ENCODE results near the gene DHX38.

Gene DHX38

GRCh38 chr16:72105978-72106377, 12.3 kb downstream of the DHX38 start:
- Histone ChIP-seq H3K27me3 (ENCODE audit: control insufficient read depth in 1 of 2, insufficient read depth in 2 of 2, low read length in 2 of 2) (no peaks in the 10 kb centered on the region), H3K27ac (ENCODE audit: low read depth, low read length) (no peak overlapping the region), H3K4me3 (ENCODE audit: low read depth in 1 of 2, low read length in 2 of 2) (no peak overlapping the region), H3K4me1 (ENCODE audit: control insufficient read depth in 1 of 2, insufficient read depth in 2 of 2, low read length in 2 of 2) (no peaks in the 10 kb centered on the region), H3K9me3 (ENCODE audit: control insufficient read depth in 1 of 2, low read length in 2 of 2) (no peaks in the 10 kb centered on the region), H3K36me3 (ENCODE audit: control insufficient read depth in 1 of 2, insufficient read depth in 2 of 2, low read length in 2 of 2) (peaks cover 82 to 100% of the 10 kb centered on the region in 2 donors), H3K9ac (ENCODE audit: low read depth in 1 of 2, low read length in 2 of 2) (no peak overlapping the region)

GRCh38 chr16:72107371-72107770, 13.7 kb downstream of the DHX38 start:
- peaks cover 84 to 100% of the 10 kb centered on the region in 2 donors for H3K36me3 ChIP-seq (ENCODE audit: control insufficient read depth in 1 of 2, insufficient read depth in 2 of 2, low read length in 2 of 2)
- H3K4me3 ChIP-seq (ENCODE audit: low read depth in 1 of 2, low read length in 2 of 2) = no peak overlapping the region
- H3K9me3 ChIP-seq (ENCODE audit: control insufficient read depth in 1 of 2, low read length in 2 of 2) = no peaks in the 10 kb centered on the region
- H3K27ac ChIP-seq (ENCODE audit: low read depth, low read length) = no peak overlapping the region
- no peaks in the 10 kb centered on the region for H3K27me3 ChIP-seq (ENCODE audit: control insufficient read depth in 1 of 2, insufficient read depth in 2 of 2, low read length in 2 of 2)
- H3K4me1 ChIP-seq (ENCODE audit: control insufficient read depth in 1 of 2, insufficient read depth in 2 of 2, low read length in 2 of 2) = no peaks in the 10 kb centered on the region
- no peak overlapping the region for H3K9ac ChIP-seq (ENCODE audit: low read depth in 1 of 2, low read length in 2 of 2)

- Histone ChIP-seq H3K4me1 (ENCODE audit: control insufficient read depth in 1 of 2, insufficient read depth in 2 of 2, low read length in 2 of 2) (no peaks in the 10 kb centered on the region), H3K36me3 (ENCODE audit: control insufficient read depth in 1 of 2, insufficient read depth in 2 of 2, low read length in 2 of 2) (peaks cover 77 to 99% of the 10 kb centered on the region in 2 donors), H3K27me3 (ENCODE audit: control insufficient read depth in 1 of 2, insufficient read depth in 2 of 2, low read length in 2 of 2) (no peaks in the 10 kb centered on the region), H3K9me3 (ENCODE audit: control insufficient read depth in 1 of 2, low read length in 2 of 2) (no peaks in the 10 kb centered on the region), H3K9ac (ENCODE audit: low read depth in 1 of 2, low read length in 2 of 2) (no peak overlapping the region), H3K4me3 (ENCODE audit: low read depth in 1 of 2, low read length in 2 of 2) (no peak overlapping the region), H3K27ac (ENCODE audit: low read depth, low read length) (no peak overlapping the region)
Observed at GRCh38 chr16:72108353-72109102, 14.9 kb downstream of the DHX38 start.

DNA sequence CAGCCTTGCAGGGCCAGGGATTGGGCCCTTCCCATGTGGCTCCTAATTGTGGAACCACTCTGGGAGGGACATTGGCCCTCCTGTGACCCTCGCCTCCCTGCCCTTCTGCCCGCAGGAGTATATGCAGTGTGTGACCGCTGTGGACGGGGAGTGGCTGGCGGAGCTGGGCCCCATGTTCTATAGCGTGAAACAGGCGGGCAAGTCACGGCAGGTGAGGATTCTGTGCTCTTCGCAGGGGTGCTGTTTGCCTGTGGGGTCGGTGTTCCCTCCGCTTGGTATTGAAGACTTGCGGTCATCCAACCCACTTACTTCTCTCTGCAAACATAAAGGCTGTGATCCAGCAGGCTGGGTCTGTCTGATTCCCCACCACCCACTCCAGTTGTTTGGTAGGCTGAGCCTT, 15.7 kb downstream of the DHX38 start:
- no peak overlapping the region for H3K4me3 ChIP-seq (ENCODE audit: low read depth in 1 of 2, low read length in 2 of 2)
- H3K4me1 ChIP-seq (ENCODE audit: control insufficient read depth in 1 of 2, insufficient read depth in 2 of 2, low read length in 2 of 2) = no peaks in the 10 kb centered on the region
- H3K27ac ChIP-seq (ENCODE audit: low read depth, low read length) = no peak overlapping the region
- H3K9ac ChIP-seq (ENCODE audit: low read depth in 1 of 2, low read length in 2 of 2) = no peak overlapping the region
- no peaks in the 10 kb centered on the region for H3K9me3 ChIP-seq (ENCODE audit: control insufficient read depth in 1 of 2, low read length in 2 of 2)
- peaks cover 70 to 91% of the 10 kb centered on the region in 2 donors for H3K36me3 ChIP-seq (ENCODE audit: control insufficient read depth in 1 of 2, insufficient read depth in 2 of 2, low read length in 2 of 2)
- no peaks in the 10 kb centered on the region for H3K27me3 ChIP-seq (ENCODE audit: control insufficient read depth in 1 of 2, insufficient read depth in 2 of 2, low read length in 2 of 2)

- Histone ChIP-seq H3K4me1 (ENCODE audit: control insufficient read depth in 1 of 2, insufficient read depth in 2 of 2, low read length in 2 of 2) (no peaks in the 10 kb centered on the region), H3K4me3 (ENCODE audit: low read depth in 1 of 2, low read length in 2 of 2) (no peak overlapping the region), H3K27me3 (ENCODE audit: control insufficient read depth in 1 of 2, insufficient read depth in 2 of 2, low read length in 2 of 2) (no peaks in the 10 kb centered on the region), H3K9ac (ENCODE audit: low read depth in 1 of 2, low read length in 2 of 2) (no peak overlapping the region), H3K36me3 (ENCODE audit: control insufficient read depth in 1 of 2, insufficient read depth in 2 of 2, low read length in 2 of 2) (peaks cover 62 to 83% of the 10 kb centered on the region in 2 donors), H3K9me3 (ENCODE audit: control insufficient read depth in 1 of 2, low read length in 2 of 2) (no peaks in the 10 kb centered on the region), H3K27ac (ENCODE audit: low read depth, low read length) (no peak overlapping the region)
Observed at GRCh38 chr16:72109966-72110530, 16.4 kb downstream of the DHX38 start.

- Histone ChIP-seq H3K9ac (ENCODE audit: low read depth in 1 of 2, low read length in 2 of 2) (no peak overlapping the region), H3K36me3 (ENCODE audit: control insufficient read depth in 1 of 2, insufficient read depth in 2 of 2, low read length in 2 of 2) (peaks cover 54 to 74% of the 10 kb centered on the region in 2 donors), H3K9me3 (ENCODE audit: control insufficient read depth in 1 of 2, low read length in 2 of 2) (no peaks in the 10 kb centered on the region)
Observed at GRCh38 chr16:72110662-72111615, 17.3 kb downstream of the DHX38 start.

DNA sequence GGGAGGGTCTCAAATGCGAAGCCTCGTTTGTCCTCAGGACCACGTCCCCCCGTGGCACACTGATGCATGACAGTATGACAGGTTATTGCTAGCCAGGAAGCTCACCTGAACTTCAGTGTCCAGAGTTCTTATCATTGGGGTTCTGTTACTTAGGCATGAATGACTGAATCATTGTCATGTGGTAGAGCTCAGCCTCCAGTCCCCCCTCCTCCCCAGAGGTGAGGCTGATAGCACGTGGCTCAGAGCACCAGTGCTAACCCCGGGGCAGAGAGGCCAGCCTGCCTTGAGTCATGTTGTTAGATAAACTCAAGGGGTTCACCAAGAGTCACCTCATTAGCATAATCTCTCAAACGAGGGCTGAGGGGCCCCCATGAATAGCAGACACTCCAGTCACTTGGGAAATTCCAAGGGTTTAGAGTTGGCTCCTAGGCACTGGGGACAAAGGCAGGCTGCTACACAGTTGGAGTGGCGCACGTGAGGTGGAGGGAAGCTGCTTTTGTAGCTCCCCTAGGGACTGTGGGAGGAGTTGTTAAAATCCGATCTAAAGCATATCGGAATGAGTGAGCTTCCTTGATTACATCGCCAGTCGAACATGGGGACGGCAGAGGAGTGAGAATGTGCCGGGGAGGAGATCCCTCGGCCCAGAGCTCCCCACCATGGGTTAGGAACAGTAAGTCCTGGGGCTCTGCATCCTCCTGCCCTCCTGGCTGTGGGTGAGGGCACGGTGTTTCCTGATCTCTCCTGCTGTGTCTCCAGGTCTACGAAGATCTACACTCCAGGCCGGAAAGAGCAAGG, 18.2 kb downstream of the DHX38 start:
- H3K4me3 ChIP-seq (ENCODE audit: low read depth in 1 of 2, low read length in 2 of 2) = no peak overlapping the region
- no peaks in the 10 kb centered on the region for H3K9me3 ChIP-seq (ENCODE audit: control insufficient read depth in 1 of 2, low read length in 2 of 2)
- H3K27ac ChIP-seq (ENCODE audit: low read depth, low read length) = no peak overlapping the region
- H3K36me3 ChIP-seq (ENCODE audit: control insufficient read depth in 1 of 2, insufficient read depth in 2 of 2, low read length in 2 of 2) = peaks cover 49 to 65% of the 10 kb centered on the region in 2 donors
- no peak overlapping the region for H3K9ac ChIP-seq (ENCODE audit: low read depth in 1 of 2, low read length in 2 of 2)
- H3K27me3 ChIP-seq (ENCODE audit: control insufficient read depth in 1 of 2, insufficient read depth in 2 of 2, low read length in 2 of 2) = no peaks in the 10 kb centered on the region
- no peaks in the 10 kb centered on the region for H3K4me1 ChIP-seq (ENCODE audit: control insufficient read depth in 1 of 2, insufficient read depth in 2 of 2, low read length in 2 of 2)

More at GRCh38 chr16:72110662-72111615, 17.3 kb downstream of the DHX38 start:
- no peaks in the 10 kb centered on the region for H3K27me3 ChIP-seq (ENCODE audit: control insufficient read depth in 1 of 2, insufficient read depth in 2 of 2, low read length in 2 of 2)
- H3K4me1 ChIP-seq (ENCODE audit: control insufficient read depth in 1 of 2, insufficient read depth in 2 of 2, low read length in 2 of 2) = no peaks in the 10 kb centered on the region
- H3K27ac ChIP-seq (ENCODE audit: low read depth, low read length) = no peak overlapping the region
- H3K4me3 ChIP-seq (ENCODE audit: low read depth in 1 of 2, low read length in 2 of 2) = no peak overlapping the region

DNA sequence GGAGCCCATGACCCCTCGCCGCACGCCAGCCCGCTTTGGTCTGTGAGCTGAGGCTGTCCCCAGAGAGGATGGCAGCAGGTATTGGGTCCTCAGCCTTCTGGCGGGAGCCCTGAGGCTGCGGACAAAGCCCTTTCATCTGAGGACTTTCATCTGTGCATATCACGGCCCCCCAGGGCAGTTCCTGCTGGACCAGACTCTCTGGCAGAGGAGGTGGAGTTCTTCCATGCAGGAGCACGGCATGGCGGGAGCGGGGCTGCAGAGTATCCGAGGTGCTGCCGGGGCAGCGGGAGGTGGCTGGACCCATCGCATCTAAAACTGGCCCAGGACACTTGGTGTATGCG, 18.8 kb downstream of the DHX38 start:
- peaks cover 49 to 60% of the 10 kb centered on the region in 2 donors for H3K36me3 ChIP-seq (ENCODE audit: control insufficient read depth in 1 of 2, insufficient read depth in 2 of 2, low read length in 2 of 2)
- H3K4me3 ChIP-seq (ENCODE audit: low read depth in 1 of 2, low read length in 2 of 2) = no peak overlapping the region
- H3K27ac ChIP-seq (ENCODE audit: low read depth, low read length) = no peak overlapping the region
- no peaks in the 10 kb centered on the region for H3K4me1 ChIP-seq (ENCODE audit: control insufficient read depth in 1 of 2, insufficient read depth in 2 of 2, low read length in 2 of 2)
- no peak overlapping the region for H3K9ac ChIP-seq (ENCODE audit: low read depth in 1 of 2, low read length in 2 of 2)
- H3K27me3 ChIP-seq (ENCODE audit: control insufficient read depth in 1 of 2, insufficient read depth in 2 of 2, low read length in 2 of 2) = no peaks in the 10 kb centered on the region
- no peaks in the 10 kb centered on the region for H3K9me3 ChIP-seq (ENCODE audit: control insufficient read depth in 1 of 2, low read length in 2 of 2)

- Histone ChIP-seq H3K27me3 (ENCODE audit: control insufficient read depth in 1 of 2, insufficient read depth in 2 of 2, low read length in 2 of 2) (no peaks in the 10 kb centered on the region), H3K36me3 (ENCODE audit: control insufficient read depth in 1 of 2, insufficient read depth in 2 of 2, low read length in 2 of 2) (peaks cover 43 to 53% of the 10 kb centered on the region in 2 donors), H3K4me3 (ENCODE audit: low read depth in 1 of 2, low read length in 2 of 2) (no peak overlapping the region), H3K4me1 (ENCODE audit: control insufficient read depth in 1 of 2, insufficient read depth in 2 of 2, low read length in 2 of 2) (no peaks in the 10 kb centered on the region), H3K9me3 (ENCODE audit: control insufficient read depth in 1 of 2, low read length in 2 of 2) (no peaks in the 10 kb centered on the region), H3K9ac (ENCODE audit: low read depth in 1 of 2, low read length in 2 of 2) (no peak overlapping the region), H3K27ac (ENCODE audit: low read depth, low read length) (no peak overlapping the region)
Observed at GRCh38 chr16:72112906-72113615, 19.4 kb downstream of the DHX38 start.

All from duodenal mucosa (tissue), 2 donors.